Measurements from ENCODE around the gene MORC1. TPM values are rescaled to one million over a fixed set of nuclear protein-coding genes. Genes with fewer than 3 reads are reported as not detected.

Gene MORC1
- total and polyA plus RNA-seq, 12 donors, result 0.06 to 0.15 (median 0.11) TPM; not detected in 9

DNA sequence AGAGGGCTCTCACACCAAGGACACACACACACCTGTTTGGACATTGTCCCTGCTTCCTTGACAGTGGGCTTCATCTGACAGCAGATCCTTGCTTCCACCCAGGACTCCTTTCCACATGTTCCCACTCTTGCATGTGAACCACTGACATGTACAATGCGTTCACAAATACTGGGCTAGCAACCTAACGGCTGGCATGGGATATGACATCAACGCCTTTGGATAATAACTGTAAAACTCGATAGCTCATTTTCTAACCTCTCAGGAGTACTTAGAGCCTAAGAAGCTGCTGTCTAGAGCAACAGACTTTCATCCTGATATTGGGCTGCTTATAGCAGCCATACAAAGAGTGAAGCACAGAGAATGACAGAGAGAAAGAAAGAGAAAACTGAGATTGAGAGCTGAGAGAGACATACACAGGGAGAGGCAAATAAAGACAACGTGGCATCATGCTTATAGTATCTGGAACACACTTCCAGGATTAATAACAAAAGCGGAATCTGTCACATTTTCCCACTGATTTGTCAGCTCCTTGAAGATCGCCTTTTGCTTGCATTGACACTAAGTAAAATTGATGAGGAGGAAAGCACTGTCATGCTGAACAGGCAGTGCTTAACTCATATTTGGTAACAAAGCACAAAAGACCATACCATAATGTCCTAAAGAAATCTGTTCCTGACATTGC lies 166.0 kb downstream of the MORC1 start:
- no peaks in the 10 kb centered on the region for H3K9me3 ChIP-seq (replicated peaks in 1 of 3)
- no peak overlapping the region for H3K27ac ChIP-seq
- DNase-seq, result no peak
- no peaks in the 10 kb centered on the region for H3K4me1 ChIP-seq (replicated peaks in 1 of 2)
- H3K4me3 ChIP-seq, result no peak overlapping the region
- intact Hi-C loops (cut with DNase I), result no loop called here
- H3K36me3 ChIP-seq (replicated peaks in 1 of 2), result no peaks in the 10 kb centered on the region
- WGBS, 4 donors, result 70 to 83% (median 77%) methylated on average over 7 of the region's 7 CpGs
- no peaks in the 10 kb centered on the region for H3K27me3 ChIP-seq
- TF ChIP-seq, protein P1, sequence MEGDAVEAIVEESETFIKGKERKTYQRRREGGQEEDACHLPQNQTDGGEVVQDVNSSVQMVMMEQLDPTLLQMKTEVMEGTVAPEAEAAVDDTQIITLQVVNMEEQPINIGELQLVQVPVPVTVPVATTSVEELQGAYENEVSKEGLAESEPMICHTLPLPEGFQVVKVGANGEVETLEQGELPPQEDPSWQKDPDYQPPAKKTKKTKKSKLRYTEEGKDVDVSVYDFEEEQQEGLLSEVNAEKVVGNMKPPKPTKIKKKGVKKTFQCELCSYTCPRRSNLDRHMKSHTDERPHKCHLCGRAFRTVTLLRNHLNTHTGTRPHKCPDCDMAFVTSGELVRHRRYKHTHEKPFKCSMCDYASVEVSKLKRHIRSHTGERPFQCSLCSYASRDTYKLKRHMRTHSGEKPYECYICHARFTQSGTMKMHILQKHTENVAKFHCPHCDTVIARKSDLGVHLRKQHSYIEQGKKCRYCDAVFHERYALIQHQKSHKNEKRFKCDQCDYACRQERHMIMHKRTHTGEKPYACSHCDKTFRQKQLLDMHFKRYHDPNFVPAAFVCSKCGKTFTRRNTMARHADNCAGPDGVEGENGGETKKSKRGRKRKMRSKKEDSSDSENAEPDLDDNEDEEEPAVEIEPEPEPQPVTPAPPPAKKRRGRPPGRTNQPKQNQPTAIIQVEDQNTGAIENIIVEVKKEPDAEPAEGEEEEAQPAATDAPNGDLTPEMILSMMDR (IDR thresholded peaks at IDR 0.05), result no peak
- no peak for TF ChIP-seq POLR2A (IDR thresholded peaks at IDR 0.05)

DNA sequence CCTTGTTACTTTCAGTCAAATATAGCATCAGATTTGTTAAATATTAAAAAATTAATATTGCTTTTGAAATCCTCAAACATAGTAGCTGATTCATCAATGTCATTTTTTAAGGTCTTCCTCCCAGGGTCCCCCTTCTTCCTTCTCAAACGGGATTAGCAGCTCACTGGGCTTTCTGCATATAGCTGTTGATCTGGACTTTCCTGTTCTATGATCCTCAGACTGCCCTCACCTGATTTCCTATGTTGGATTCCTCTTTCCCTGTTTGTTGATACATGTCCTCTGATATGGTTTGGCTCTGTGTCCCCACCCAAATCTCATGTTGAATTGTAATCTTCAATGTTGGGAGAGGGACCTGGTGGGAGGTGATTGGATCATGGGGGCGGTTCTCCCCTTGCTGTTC lies 170.1 kb downstream of the MORC1 start:
- no peak for DNase-seq
- no peak overlapping the region for H3K4me3 ChIP-seq
- TF ChIP-seq, protein P1 (IDR thresholded peaks at IDR 0.05), result no peak
- TF ChIP-seq POLR2A (IDR thresholded peaks at IDR 0.05), result no peak
- no peak overlapping the region for H3K27ac ChIP-seq
- H3K4me1 ChIP-seq (replicated peaks in 1 of 2), result no peaks in the 10 kb centered on the region
- no peaks in the 10 kb centered on the region for H3K9me3 ChIP-seq (replicated peaks in 1 of 3)
- H3K36me3 ChIP-seq (replicated peaks in 1 of 2), result no peaks in the 10 kb centered on the region
- intact Hi-C loops (cut with DNase I), result no loop called here
- WGBS, 4 donors, result 57 to 60% (median 59%) methylated on average over 2 of the region's 2 CpGs
- H3K27me3 ChIP-seq, result no peaks in the 10 kb centered on the region

DNA sequence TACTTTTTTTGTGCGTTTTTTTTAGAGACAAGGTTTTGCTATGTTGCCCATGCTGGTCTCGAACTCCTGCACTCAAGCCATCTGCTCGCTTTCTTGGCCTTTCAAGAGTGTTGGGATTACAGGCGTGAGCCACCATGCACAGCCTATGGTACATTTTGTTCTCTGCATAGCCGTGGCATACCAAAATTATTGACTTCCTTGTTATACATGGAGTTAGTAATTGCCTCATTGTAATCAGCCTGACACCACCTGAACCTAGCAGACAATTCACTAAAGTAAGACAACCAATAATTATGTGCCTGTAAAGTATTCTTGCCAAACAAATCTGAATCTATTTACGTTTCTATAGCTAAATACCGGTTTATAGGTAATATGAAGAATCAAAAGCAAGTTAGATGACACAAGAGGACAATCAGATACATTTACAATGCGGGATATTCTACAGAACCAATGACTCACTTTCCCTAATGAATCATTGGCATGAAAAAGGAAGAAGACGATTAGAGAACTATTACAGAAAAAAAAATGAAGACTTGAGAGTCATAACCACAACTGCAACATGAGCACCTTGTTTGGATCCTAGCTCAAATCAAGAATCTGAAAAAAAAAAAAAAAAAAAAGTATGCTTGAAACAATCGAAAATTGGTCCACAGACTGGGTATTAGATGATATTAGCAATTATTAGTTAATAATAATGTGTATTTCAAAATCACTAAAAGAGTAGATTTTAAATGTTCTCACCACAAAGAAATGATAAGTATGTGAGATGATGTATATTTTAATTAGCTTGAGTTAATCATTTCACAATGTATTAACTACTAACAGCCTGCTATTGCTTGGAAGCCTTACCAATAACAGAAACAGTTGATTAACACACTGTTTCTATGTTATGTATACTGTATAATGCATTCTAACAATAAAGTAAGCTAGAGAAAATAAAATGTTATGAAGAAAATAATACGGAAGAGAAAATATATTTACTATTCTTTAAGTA lies 171.3 kb downstream of the MORC1 start:
- no peak for TF ChIP-seq POLR2A (IDR thresholded peaks at IDR 0.05)
- TF ChIP-seq, protein P1 (IDR thresholded peaks at IDR 0.05), result no peak
- 72 to 84% (median 76%) methylated on average over 11 of the region's 11 CpGs for WGBS, 4 donors
- H3K27ac ChIP-seq, result no peak overlapping the region
- no peaks in the 10 kb centered on the region for H3K36me3 ChIP-seq (replicated peaks in 1 of 2)
- no peaks in the 10 kb centered on the region for H3K4me1 ChIP-seq (replicated peaks in 1 of 2)
- no peaks in the 10 kb centered on the region for H3K27me3 ChIP-seq
- intact Hi-C loops (cut with DNase I), result no loop called here
- no peak for DNase-seq
- H3K4me3 ChIP-seq, result no peak overlapping the region
- H3K9me3 ChIP-seq (replicated peaks in 1 of 3), result no peaks in the 10 kb centered on the region

DNA sequence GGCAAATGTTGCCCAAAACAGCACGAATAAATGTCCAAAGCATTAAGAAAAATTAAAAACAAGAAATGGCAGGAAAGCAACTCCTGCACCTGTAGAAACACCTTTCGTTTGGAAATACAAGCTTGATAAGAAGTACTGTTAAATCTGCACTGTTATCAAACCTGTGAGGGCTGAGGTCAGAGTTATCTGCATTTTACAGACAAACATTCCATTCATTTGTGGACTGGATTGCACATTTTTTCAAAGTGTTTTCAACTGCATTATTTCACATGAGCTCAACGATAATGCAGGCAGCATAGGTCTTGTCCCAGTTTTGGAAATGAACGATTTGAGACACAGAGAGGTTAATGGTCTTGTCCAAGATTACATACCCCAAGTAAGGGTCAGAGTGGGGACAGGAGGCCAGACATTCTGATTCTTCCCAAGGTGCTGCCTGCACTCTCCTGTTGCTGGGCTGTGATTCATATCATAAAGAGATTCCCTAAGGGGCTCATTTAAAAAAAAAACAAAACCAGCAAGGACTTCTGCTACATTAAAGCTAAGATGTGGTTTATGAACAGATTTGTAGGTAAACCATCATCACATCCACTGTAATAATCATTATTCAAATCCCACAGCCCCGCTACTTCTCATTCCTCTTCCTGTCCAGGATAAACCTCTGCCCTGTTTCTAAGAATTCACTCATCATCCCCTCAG lies 177.2 kb downstream of the MORC1 start:
- TF ChIP-seq, protein P1 (IDR thresholded peaks at IDR 0.05), result no peak
- TF ChIP-seq POLR2A (IDR thresholded peaks at IDR 0.05), result no peak
- no peak overlapping the region for H3K4me3 ChIP-seq
- DNase-seq, result no peak
- 49 to 58% (median 51%) methylated on average over 5 of the region's 5 CpGs for WGBS, 4 donors
- no peaks in the 10 kb centered on the region for H3K4me1 ChIP-seq (replicated peaks in 1 of 2)
- intact Hi-C loops (cut with DNase I), result no loop called here
- H3K27me3 ChIP-seq, result no peaks in the 10 kb centered on the region
- no peak overlapping the region for H3K27ac ChIP-seq
- no peaks in the 10 kb centered on the region for H3K9me3 ChIP-seq (replicated peaks in 1 of 3)
- H3K36me3 ChIP-seq (replicated peaks in 1 of 2), result no peaks in the 10 kb centered on the region

Measured in adrenal gland (tissue), 12 donors.